Activated T-cell treated with anti-CD3 and anti-CD28 coated beads, Interleukin-2, amount 50 U/mL, for 24 hours (primary cell): ENCODE measurements around the gene KIF14.
"Not testable (repeated sequence)": the region's sequence is repeated elsewhere in the genome, so short reads cannot be mapped to it uniquely, and the experiment has no call there.

ENCODE experiments used
- DNase-seq: peaks from one replicate; pipeline ENCODE4 v3.0.0-alpha.2; 2020
- H3K27ac Mint-ChIP-seq: 2 replicates; pipeline ENCODE4 v1.8.0; 2020; ENCODE audit warnings: mild to moderate bottlenecking, mixed read lengths
- H3K27me3 Mint-ChIP-seq: 2 replicates; pipeline ENCODE4 v1.8.0; 2020; ENCODE audit warnings: mixed read lengths
- H3K36me3 Mint-ChIP-seq: 2 replicates; pipeline ENCODE4 v1.8.0; 2020; ENCODE audit warnings: low read depth, mixed read lengths
- H3K4me1 Mint-ChIP-seq: 2 replicates; pipeline ENCODE4 v1.8.0; 2020; ENCODE audit warnings: low read depth, mixed read lengths
- H3K4me3 Mint-ChIP-seq: 2 replicates; pipeline ENCODE4 v1.8.0; 2020; ENCODE audit warnings: mild to moderate bottlenecking, moderate library complexity, mixed read lengths
- H3K9me3 Mint-ChIP-seq: 2 replicates; pipeline ENCODE4 v1.8.0; 2020; ENCODE audit warnings: mixed read lengths

KIF14 gene

DNA sequence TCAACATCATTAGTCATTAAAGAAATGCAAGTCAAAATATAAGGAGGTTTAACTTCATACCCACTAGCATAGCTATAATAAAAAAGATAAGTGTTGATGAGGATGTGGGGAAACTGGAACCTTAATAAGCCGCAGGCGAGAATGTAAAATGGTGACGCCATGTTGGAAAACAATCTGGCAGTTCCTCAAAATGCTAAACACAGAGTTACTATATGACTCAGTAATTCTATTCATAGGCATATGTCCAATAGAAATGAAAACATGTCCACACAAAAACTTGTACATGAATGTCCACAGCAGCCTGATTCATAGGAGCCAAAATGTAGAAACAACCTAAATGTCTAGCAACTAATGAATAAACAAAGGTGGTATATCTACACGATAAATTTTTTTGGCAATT is 26.0 kb upstream of the KIF14 start:
- Mint-ChIP-seq H3K4me1 (no peaks in the 10 kb centered on the region), H3K4me3 (no peak overlapping the region), H3K27me3 (no peaks in the 10 kb centered on the region), H3K27ac (no peak overlapping the region), H3K9me3 (no peaks in the 10 kb centered on the region), H3K36me3 (peaks cover 49% of the 10 kb centered on the region)
- no peak for DNase-seq

DNA sequence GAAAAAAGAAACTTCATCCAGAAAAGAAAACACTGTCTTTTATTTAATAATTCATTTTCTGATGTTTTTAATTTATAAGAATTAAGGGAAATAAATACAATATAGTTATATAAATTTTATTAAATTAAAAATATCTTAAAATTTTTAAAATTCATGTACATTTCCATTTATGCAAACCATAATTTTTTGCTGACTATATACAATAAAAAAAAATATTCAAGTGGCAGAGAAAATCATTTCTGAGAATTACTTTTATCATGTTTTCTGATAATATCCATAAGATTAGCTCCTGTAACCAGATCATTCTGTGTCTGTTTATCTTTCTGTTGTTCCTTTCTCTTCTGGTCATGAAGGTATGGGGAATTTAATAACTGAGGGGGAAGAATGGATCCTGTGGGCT is 23.5 kb upstream of the KIF14 start:
- no peak overlapping the region for H3K27ac Mint-ChIP-seq
- no peaks in the 10 kb centered on the region for H3K9me3 Mint-ChIP-seq
- no peak for DNase-seq
- H3K4me1 Mint-ChIP-seq = peaks cover 6% of the 10 kb centered on the region
- no peak overlapping the region for H3K4me3 Mint-ChIP-seq
- no peaks in the 10 kb centered on the region for H3K27me3 Mint-ChIP-seq
- peaks cover 46% of the 10 kb centered on the region for H3K36me3 Mint-ChIP-seq

DNA sequence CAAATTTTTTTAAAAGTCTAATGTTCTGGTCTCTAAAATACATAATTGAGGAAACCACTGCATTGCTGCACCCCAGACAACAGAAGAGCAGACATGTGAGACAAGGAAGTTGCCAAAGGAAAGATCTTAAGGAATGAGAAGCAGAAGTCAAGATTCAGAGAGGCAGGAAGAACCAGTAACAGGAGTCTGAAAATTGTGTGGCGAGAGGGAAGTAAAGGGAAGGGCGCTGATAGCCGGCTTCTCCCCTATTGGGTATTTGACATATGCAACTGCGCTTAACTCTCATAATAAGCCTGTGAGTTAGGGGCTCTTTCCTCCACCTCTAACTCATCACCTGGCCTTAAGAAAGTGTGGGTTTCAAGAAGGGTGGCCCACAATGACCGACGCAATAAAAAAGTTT is 21.9 kb upstream of the KIF14 start:
- H3K27me3 Mint-ChIP-seq = no peaks in the 10 kb centered on the region
- peaks cover 35% of the 10 kb centered on the region for H3K36me3 Mint-ChIP-seq
- H3K9me3 Mint-ChIP-seq = no peaks in the 10 kb centered on the region
- H3K4me3 Mint-ChIP-seq = no peak overlapping the region
- no peak for DNase-seq
- no peak overlapping the region for H3K27ac Mint-ChIP-seq
- H3K4me1 Mint-ChIP-seq = peaks cover 6% of the 10 kb centered on the region

DNA sequence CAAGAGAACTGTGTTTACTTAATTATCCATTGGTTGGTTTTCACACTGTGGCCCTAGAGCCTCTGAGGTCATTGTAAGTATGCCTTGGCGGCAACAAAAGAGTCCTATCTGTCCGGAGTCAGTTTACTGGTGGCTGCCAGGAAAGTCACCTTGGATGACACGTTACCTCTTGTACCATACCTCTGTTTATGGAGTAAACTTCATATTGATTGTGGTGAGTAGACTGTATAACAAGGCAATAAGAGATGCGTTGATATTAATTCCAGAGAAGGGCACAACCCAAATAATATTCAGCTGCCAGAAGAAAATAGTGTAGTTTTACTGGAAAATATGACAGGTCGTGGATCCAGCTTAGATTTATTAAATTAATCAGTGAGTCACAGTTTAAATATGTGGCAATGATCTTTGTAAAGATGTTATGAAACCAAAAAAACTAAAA is 20.4 kb upstream of the KIF14 start:
- no peak overlapping the region for H3K4me3 Mint-ChIP-seq
- no peak for DNase-seq
- peaks cover 22% of the 10 kb centered on the region for H3K36me3 Mint-ChIP-seq
- no peaks in the 10 kb centered on the region for H3K27me3 Mint-ChIP-seq
- no peaks in the 10 kb centered on the region for H3K9me3 Mint-ChIP-seq
- no peak overlapping the region for H3K27ac Mint-ChIP-seq
- H3K4me1 Mint-ChIP-seq = peaks cover 6% of the 10 kb centered on the region

DNA sequence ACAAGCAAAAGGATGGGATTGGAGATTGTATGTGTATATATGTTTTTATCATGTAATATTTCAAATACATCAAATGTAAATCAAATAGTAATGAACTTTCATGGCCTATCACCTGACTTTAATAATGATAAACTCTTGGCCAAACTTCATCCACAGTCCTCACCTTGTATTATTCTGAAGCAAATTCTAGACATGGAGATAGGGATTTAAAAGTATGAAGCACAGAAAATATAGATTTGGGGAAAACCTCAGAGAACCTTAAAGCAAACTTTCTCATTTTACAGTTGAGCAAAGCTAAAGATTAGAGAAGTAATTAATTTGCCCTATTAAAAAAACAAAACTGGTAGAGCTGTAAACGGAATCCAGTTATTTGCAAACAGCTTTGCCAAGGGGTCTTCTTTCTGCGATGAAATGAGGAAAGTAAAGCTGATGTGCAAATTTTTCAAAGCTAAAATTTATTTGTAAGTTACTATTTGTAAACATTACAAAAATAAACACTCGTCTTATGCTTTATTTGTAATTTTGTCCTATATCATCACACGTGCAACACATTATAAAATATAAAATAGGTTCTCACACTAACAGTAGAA is 19.9 kb upstream of the KIF14 start:
- H3K4me3 Mint-ChIP-seq = no peak overlapping the region
- no peak overlapping the region for H3K27ac Mint-ChIP-seq
- peaks cover 6% of the 10 kb centered on the region for H3K4me1 Mint-ChIP-seq
- DNase-seq = no peak
- H3K9me3 Mint-ChIP-seq = no peaks in the 10 kb centered on the region
- peaks cover 18% of the 10 kb centered on the region for H3K36me3 Mint-ChIP-seq
- no peaks in the 10 kb centered on the region for H3K27me3 Mint-ChIP-seq

DNA sequence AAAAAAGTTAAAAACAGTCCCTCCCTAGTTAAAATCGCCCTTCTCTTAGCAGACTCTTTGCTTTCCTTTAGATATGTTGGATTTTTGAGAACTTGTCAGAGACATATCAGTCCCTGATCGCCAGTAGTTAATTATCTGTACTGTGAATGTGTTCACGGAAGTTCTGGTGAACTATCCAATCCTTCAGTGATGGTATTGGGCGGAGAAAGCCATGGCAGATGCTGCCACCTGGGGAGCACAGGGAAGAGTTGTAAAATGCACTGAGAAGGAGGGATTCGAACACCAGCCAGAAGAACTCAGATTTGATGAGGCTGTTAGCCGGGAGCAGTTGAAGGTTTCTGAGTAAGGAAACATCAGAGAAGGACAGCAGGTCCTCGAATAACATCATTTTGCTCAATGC is 17.5 kb upstream of the KIF14 start:
- Mint-ChIP-seq H3K9me3 (no peaks in the 10 kb centered on the region), H3K36me3 (peaks cover 4% of the 10 kb centered on the region), H3K27me3 (no peaks in the 10 kb centered on the region), H3K4me1 (peaks cover 6% of the 10 kb centered on the region), H3K4me3 (no peak overlapping the region), H3K27ac (no peak overlapping the region)
- no peak for DNase-seq

DNA sequence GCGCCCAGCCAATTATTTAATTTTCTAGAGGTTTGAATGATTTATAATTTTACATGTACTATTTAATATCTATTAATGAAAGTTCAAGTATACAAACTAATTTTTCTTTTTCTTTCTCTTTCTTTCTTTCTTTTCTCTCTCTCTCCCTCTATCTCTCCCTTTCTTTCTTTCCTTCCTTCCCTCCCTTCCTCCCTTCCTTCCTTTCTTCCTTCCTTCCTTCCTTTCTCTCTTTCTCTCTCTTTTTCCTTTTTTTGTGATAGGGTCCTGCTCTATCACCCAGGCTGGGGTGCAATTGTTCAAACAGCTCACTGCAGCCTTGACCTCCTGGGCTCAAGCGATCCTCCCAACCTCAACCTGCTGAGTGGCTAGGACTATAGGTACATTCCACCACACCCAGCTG is 16.1 kb upstream of the KIF14 start:
- Mint-ChIP-seq H3K27ac (no peak overlapping the region), H3K36me3 (peaks cover 4% of the 10 kb centered on the region), H3K9me3 (no peaks in the 10 kb centered on the region), H3K4me3 (no peak overlapping the region), H3K27me3 (no peaks in the 10 kb centered on the region), H3K4me1 (peaks cover 6% of the 10 kb centered on the region)
- DNase-seq = no peak

DNA sequence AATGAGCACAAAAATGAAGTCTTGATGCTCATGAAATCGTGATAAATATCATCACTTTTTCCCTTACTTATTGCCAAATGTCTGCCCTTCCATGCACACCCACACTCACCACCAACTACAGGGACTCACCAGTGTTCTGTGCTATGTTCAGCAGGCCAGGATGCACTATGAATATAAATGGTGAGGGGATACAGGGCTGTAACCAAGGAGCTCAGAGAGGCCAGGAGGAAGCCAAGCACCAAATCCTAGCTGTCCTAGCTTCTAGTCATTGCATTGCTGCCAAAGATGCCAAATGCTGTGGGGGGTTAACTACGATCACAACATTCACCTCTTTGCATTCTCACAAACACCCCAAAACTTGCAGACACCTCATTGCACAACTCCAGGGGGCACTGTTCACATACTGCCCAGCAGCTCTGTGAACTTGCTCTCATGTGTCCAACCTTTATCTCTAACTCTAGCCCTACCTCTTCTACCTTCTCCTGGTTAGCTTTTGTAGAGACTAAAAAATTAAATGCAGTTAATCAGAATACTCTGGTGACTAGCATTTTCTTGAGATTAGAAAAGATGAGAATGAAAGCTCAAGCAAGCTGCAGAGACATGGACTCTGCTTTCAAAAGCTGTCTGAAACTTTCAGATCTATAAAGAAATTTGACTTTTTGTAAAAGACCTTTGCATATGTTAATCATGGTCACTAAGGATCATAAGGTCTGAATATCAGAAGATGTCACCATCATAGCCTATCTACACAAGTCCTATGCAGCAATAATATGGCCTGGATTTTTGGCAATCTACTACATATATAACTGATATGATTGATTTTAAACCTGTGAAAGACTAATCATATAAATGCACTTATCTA is 13.9 kb upstream of the KIF14 start:
- Mint-ChIP-seq H3K27me3 (no peaks in the 10 kb centered on the region), H3K36me3 (no peaks in the 10 kb centered on the region), H3K4me3 (no peak overlapping the region), H3K9me3 (no peaks in the 10 kb centered on the region), H3K27ac (no peak overlapping the region), H3K4me1 (no peaks in the 10 kb centered on the region)
- DNase-seq = no peak

DNA sequence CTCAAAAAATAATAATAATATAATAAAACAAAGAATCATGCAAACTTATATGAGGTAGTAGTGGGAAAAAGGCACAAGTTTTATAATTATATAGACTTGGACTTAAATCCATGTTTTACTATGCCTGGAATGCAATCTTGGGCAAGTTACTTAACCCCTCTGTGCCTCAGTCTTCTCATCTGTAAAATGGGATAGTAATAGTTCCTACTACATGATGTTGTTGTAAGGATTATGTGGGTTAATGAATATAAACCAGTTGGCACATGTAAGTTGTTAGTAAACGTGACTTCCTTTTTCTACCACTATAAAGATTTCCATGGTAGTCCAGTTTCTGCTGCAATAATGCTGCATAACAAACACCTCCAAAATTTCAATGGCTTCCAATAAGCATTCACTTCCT is 10.8 kb upstream of the KIF14 start:
- Mint-ChIP-seq H3K4me1 (peaks cover 21% of the 10 kb centered on the region), H3K36me3 (no peaks in the 10 kb centered on the region), H3K4me3 (no peak overlapping the region), H3K9me3 (no peaks in the 10 kb centered on the region), H3K27ac (no peak overlapping the region), H3K27me3 (no peaks in the 10 kb centered on the region)
- DNase-seq = no peak

DNA sequence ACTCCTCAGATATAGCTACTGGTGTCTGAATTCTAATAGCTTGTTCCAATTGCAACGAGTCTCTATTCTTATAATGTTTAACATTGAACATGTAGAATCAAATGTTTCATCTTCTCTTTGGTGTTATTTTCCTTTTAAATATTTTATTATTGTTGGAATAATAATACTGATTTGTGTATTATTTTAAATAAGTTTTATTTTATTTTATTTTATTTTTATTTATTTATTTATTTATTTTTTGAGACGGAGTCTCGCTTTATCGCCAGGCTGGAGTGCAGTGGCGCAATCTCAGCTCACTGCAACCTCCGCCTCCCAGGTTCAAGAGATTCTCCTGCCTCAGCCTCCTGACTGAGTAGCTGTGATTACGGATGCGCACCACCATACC is 10.0 kb upstream of the KIF14 start:
- H3K4me3 Mint-ChIP-seq, H3K36me3 Mint-ChIP-seq, H3K9me3 Mint-ChIP-seq, DNase-seq, H3K27me3 Mint-ChIP-seq, H3K27ac Mint-ChIP-seq: not testable (repeated sequence)
- H3K4me1 Mint-ChIP-seq = peaks cover 24% of the 10 kb centered on the region

DNA sequence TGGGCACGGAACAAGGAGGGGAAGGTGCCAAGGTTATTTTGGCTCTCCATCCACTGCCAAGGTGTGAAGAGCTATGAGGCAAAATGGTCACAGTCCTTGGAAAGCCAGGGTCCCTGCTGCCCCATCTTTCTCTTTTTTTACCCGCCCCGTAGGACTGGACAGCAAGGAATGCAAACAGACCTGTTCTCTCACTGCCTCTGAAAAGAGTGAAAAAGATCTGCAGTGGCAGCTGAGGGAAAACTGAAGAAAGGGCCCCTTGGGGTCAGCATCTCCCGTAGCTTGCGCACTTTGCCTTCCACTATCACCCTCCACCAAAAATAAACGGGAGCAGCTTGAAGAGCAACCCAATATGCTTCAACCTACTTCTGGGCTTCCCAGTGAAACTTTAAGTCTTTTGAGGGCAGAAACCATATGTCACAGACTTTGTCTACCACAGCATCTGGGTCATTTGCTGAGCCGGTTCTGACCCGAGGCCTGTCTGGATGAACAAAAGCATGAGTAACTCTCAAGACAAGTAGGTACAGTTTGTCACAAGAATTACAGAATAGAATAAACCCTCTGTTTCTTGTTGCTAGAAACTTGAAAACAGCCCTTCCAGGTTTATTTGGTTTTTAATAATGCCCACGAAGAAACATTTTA is 9.4 kb upstream of the KIF14 start:
- Mint-ChIP-seq H3K36me3 (no peaks in the 10 kb centered on the region), H3K4me3 (no peak overlapping the region), H3K9me3 (no peaks in the 10 kb centered on the region), H3K4me1 (peaks cover 29% of the 10 kb centered on the region), H3K27me3 (no peaks in the 10 kb centered on the region), H3K27ac (no peak overlapping the region)
- no peak for DNase-seq

DNA sequence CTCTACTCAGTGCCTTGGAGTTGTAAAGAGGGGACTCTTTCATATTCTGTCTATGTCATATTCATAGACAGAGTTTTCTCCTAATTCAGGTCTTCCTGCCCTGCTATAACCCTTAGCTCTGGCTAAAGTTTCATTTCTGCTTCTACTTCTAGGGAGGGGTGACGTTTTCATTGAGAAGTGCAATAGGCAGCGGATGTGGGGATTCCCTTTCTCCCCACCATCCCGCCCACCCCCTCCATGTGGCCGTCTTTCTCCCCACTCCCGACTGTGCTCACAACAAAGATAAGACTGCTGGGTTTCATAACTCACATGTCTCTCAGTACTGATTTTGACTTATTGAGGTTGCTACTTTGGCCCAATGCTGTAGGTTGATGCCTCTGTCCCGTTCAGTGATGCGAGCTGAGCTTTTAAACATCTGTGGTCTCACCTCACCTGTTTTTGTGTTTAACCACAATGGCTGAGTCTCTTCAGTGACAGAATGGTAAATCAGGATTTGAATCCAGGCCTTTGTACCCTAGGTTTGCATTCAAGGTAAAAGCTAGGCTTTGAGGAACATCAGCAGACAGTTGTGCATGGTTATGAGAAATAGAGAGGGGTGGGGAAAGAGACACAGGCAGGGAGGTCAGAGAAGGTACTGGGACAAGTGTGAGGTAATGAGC is 7.8 kb upstream of the KIF14 start:
- no peaks in the 10 kb centered on the region for H3K27me3 Mint-ChIP-seq
- peak; percentile 53 for DNase-seq
- peak overlapping the region; percentile 67 for H3K27ac Mint-ChIP-seq
- no peaks in the 10 kb centered on the region for H3K36me3 Mint-ChIP-seq
- H3K9me3 Mint-ChIP-seq = no peaks in the 10 kb centered on the region
- peaks cover 38% of the 10 kb centered on the region for H3K4me1 Mint-ChIP-seq
- H3K4me3 Mint-ChIP-seq = no peak overlapping the region

DNA sequence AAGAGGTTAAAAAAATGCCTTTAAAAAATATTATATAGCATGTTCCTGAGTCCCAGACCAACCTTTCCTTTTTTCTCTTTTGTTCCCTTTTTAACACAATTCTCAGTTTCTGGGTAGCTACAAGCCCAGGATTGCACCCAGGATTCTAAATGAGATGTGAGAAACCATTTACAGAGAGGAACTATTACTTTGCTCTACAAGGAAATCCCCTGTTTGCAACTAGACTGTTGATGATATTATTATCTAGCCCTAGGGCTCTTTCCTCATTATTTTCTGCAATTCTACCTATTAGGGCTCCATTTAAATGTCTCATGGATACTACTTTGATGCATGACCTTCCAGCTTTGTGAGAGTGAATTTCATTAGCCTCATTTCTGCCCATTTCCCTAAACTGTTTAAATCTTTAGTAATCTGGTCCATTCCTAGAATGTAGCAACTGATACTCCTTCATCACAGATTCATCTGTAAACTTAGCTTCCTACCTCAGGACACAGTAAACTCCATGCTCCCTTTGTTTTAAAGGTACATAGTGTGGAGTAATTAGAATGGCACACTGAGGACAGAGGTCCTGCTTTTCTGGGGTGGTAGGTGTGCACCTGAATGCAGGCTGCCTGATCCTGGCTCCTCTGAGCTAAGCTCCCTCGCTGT is 7.1 kb upstream of the KIF14 start:
- Mint-ChIP-seq H3K4me3 (no peak overlapping the region), H3K27me3 (no peaks in the 10 kb centered on the region)

DNA sequence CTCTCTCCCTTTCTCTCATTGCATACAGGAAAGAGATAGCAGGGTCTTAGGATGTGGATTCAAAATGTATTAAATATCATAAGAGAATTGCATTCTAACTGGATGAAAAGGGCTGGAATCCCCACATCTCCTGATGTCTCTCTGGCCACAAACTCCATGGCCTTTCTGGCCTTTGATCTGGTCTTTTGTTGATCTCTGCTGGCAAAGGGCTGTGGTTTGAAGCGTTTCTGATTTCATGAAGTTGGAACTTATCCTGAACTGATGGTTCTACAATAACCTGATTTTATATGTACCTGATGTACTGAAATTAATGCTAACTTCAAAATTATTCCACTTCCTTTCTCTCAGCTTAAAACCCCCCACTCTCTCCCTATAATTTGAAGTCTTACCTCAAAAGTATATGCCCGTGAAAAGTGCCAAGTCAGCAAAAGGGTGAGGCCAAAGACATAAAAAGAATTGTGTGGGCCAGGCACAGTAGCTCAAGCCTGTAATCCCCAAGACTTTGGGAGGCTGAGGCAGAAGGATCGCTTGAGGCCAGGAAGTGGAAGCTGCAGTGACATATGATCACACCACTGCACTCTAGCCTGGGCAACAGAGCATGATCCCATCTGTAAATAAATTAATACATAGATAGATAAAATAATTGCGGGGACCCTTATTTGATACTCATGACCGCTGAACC is 6.4 kb upstream of the KIF14 start:
- DNase-seq = no peak
- Mint-ChIP-seq H3K9me3 (no peaks in the 10 kb centered on the region), H3K27ac (no peak overlapping the region), H3K27me3 (no peaks in the 10 kb centered on the region), H3K36me3 (no peaks in the 10 kb centered on the region), H3K4me3 (no peak overlapping the region), H3K4me1 (peaks cover 42% of the 10 kb centered on the region)

More for the DNA sequence above, 7.1 kb upstream of the KIF14 start:
- Mint-ChIP-seq H3K4me1 (peaks cover 41% of the 10 kb centered on the region), H3K9me3 (no peaks in the 10 kb centered on the region), H3K36me3 (no peaks in the 10 kb centered on the region), H3K27ac (peak overlapping the region; percentile 67)
- DNase-seq = no peak
